GM12801 (cell line): ENCODE results near the gene GATA6.

Experiments used
- CTCF ChIP-seq: IDR thresholded peaks from one replicate; pipeline ENCODE4 v1.5.1; 2011; ENCODE audit warnings: control low read depth; ENCODE audit not compliant: insufficient read length; ENCODE audit errors: extremely low read depth

The GATA6 gene

GRCh38 chr18:22194151-22194598 is 24.8 kb downstream of the GATA6 start:
- TF ChIP-seq CTCF = no peak

GRCh38 chr18:22195052-22195451 is 25.7 kb downstream of the GATA6 start:
- no peak for TF ChIP-seq CTCF

GRCh38 chr18:22197668-22198067 is 28.3 kb downstream of the GATA6 start:
- no peak for TF ChIP-seq CTCF

- no peak for TF ChIP-seq CTCF
These were observed 28.8 kb downstream of the GATA6 start for GRCh38 chr18:22198163-22198562.

GRCh38 chr18:22199005-22199404 is 29.6 kb downstream of the GATA6 start:
- TF ChIP-seq CTCF = no peak

GRCh38 chr18:22200611-22201225 is 31.3 kb downstream of the GATA6 start:
- TF ChIP-seq CTCF = no peak

GRCh38 chr18:22203035-22203434 is 33.6 kb downstream of the GATA6 start:
- TF ChIP-seq CTCF = no peak
